ENCODE data around the gene PTPRN2. TPM values are rescaled to one million over a fixed set of nuclear protein-coding genes. Genes with fewer than 3 reads are reported as not detected.

PTPRN2 gene
- total and polyA plus RNA-seq, 2 donors (not counting 3 experiments of a cell fraction or from before 2014, with no cell fraction given) = 0.62 to 0.88 TPM

- BruUV-seq (replicated peaks) = no TSS peak
- peaks cover 4% of the 10 kb centered on the region for H3K9me3 ChIP-seq (replicated peaks; ENCODE audit: control insufficient read depth, insufficient read depth, low read length)
- TF ChIP-seq POLR2A (IDR thresholded peaks at IDR 0.05; ENCODE audit: low read depth, low read length) (no peak), MYC (IDR thresholded peaks at IDR 0.05; ENCODE audit: low read depth, low read length) (no peak), JUN (IDR thresholded peaks at IDR 0.05; ENCODE audit: borderline replicate concordance, insufficient read depth, insufficient read length, low read depth) (no peak), FOS (IDR thresholded peaks at IDR 0.05; ENCODE audit: borderline replicate concordance, insufficient read depth, low read length) (no peak), CTCF (IDR thresholded peaks at IDR 0.05; ENCODE audit: extremely low read depth in 1 of 2, insufficient read depth in 1 of 2, low read depth in 1 of 2, low read length in 2 of 2) (no peak), MAX (IDR thresholded peaks at IDR 0.05; ENCODE audit: insufficient read depth, insufficient read length) (no peak), GATA2 (IDR thresholded peaks at IDR 0.05; ENCODE audit: insufficient read depth, insufficient read length, low read depth, low read length) (no peak), POLR2AphosphoS5 (IDR thresholded peaks at IDR 0.05; ENCODE audit: insufficient read depth, low read depth, low read length) (no peak), EZH2 (IDR thresholded peaks at IDR 0.05; ENCODE audit: borderline replicate concordance, low read depth, low read length, severe bottlenecking) (no peak)
- no peak overlapping the region for H3K4me3 ChIP-seq (replicated peaks in 1 of 3; ENCODE audit: insufficient read depth in 1 of 3, low read depth in 1 of 3, low read length in 3 of 3)
- dilution Hi-C loops (cut with MboI; ENCODE audit: extremely low pct_ligation_motif_present, low sequenced_read_pairs) (no loop called here), intact Hi-C loops (cut with micrococcal nuclease) (no loop called here)
- H3K27me3 ChIP-seq (ENCODE audit: control insufficient read depth in 2 of 2, insufficient read depth in 2 of 2, low read length in 2 of 2) = no peaks in the 10 kb centered on the region
- no peaks in the 10 kb centered on the region for H3K4me1 ChIP-seq (ENCODE audit: control insufficient read depth, extremely low read depth, insufficient read depth, low read length)
- H3K9me1 ChIP-seq (replicated peaks; ENCODE audit: control insufficient read depth, extremely low read depth, insufficient read depth, low read length) = no peaks in the 10 kb centered on the region
- H3K4me2 ChIP-seq (ENCODE audit: insufficient read depth, low read length) = no peak overlapping the region
- no peaks in the 10 kb centered on the region for H3K36me3 ChIP-seq (ENCODE audit: control insufficient read depth in 2 of 2, extremely low read depth in 1 of 2, insufficient read depth in 2 of 2, low read length in 2 of 2)
- no peaks in the 10 kb centered on the region for H3K79me2 ChIP-seq (ENCODE audit: control insufficient read depth, insufficient read depth, low read length)
- no peak for DNase-seq (ENCODE audit: low read depth, low spot score)
- FAIRE-seq = no peak
- POLR2A ChIA-PET = no interaction called here
- CTCF ChIA-PET = no interaction called here
- no peak overlapping the region for H3K9ac ChIP-seq (replicated peaks; ENCODE audit: extremely low read depth, insufficient read depth, low read length)
- no peak overlapping the region for H3K27ac ChIP-seq (ENCODE audit: insufficient read depth, low read depth, low read length)
- H2AFZ ChIP-seq (ENCODE audit: low read depth, low read length) = no peak overlapping the region
- no peaks in the 10 kb centered on the region for H4K20me1 ChIP-seq (replicated peaks; ENCODE audit: control insufficient read depth, extremely low read depth, insufficient read depth, low read length)
Measured at GRCh38 chr7:157889480-157889879, 698.1 kb downstream of the PTPRN2 start.

Data from endothelial cell of umbilical vein (primary cell).